ENCODE measurements around the gene NCKAP5.

NCKAP5 gene

GRCh38 chr2:132863961-132864360, 704.3 kb downstream of the NCKAP5 start:
- Mint-ChIP-seq H3K27ac (no peak overlapping the region), H3K36me3 (ENCODE audit: insufficient read depth) (no peaks in the 10 kb centered on the region), H3K9me3 (peaks cover 9 to 11% of the 10 kb centered on the region in 2 donors), H3K4me3 (no peak overlapping the region), H3K27me3 (no peaks in the 10 kb centered on the region), H3K4me1 (ENCODE audit: low read depth in 2 of 2) (no peaks in the 10 kb centered on the region)
- DNase-seq (no peak), ATAC-seq (replicated peaks) (no peak)

GRCh38 chr2:132860220-132860619, 708.0 kb downstream of the NCKAP5 start:
- ATAC-seq (replicated peaks) = no peak
- no peaks in the 10 kb centered on the region for H3K36me3 Mint-ChIP-seq (ENCODE audit: insufficient read depth)
- no peak overlapping the region for H3K4me3 Mint-ChIP-seq
- H3K27me3 Mint-ChIP-seq = no peaks in the 10 kb centered on the region
- no peaks in the 10 kb centered on the region for H3K4me1 Mint-ChIP-seq (ENCODE audit: low read depth in 2 of 2)
- no peak overlapping the region for H3K27ac Mint-ChIP-seq
- H3K9me3 Mint-ChIP-seq = peaks cover 9 to 11% of the 10 kb centered on the region in 2 donors
- DNase-seq = no peak

GRCh38 chr2:132859590-132859989, 708.7 kb downstream of the NCKAP5 start:
- ATAC-seq (replicated peaks) = no peak
- Mint-ChIP-seq H3K27ac (no peak overlapping the region), H3K4me1 (ENCODE audit: low read depth in 2 of 2) (no peaks in the 10 kb centered on the region), H3K4me3 (no peak overlapping the region), H3K9me3 (peaks cover 9 to 11% of the 10 kb centered on the region in 2 donors), H3K27me3 (no peaks in the 10 kb centered on the region), H3K36me3 (ENCODE audit: insufficient read depth) (no peaks in the 10 kb centered on the region)
- DNase-seq = no peak

GRCh38 chr2:132857319-132857718, 710.9 kb downstream of the NCKAP5 start:
- ATAC-seq (replicated peaks) (no peak), DNase-seq (no peak)
- peaks cover 9 to 14% of the 10 kb centered on the region in 2 donors for H3K9me3 Mint-ChIP-seq
- H3K27ac Mint-ChIP-seq = no peak overlapping the region
- no peaks in the 10 kb centered on the region for H3K27me3 Mint-ChIP-seq
- peaks cover 4% of the 10 kb centered on the region for H3K36me3 Mint-ChIP-seq (ENCODE audit: insufficient read depth)
- H3K4me1 Mint-ChIP-seq (ENCODE audit: low read depth in 2 of 2) = no peaks in the 10 kb centered on the region
- no peak overlapping the region for H3K4me3 Mint-ChIP-seq

GRCh38 chr2:132850688-132851087, 717.6 kb downstream of the NCKAP5 start:
- Mint-ChIP-seq H3K36me3 (ENCODE audit: insufficient read depth) (peaks cover 4% of the 10 kb centered on the region), H3K4me1 (ENCODE audit: low read depth in 2 of 2) (no peaks in the 10 kb centered on the region), H3K9me3 (peaks cover 4 to 5% of the 10 kb centered on the region in 2 donors), H3K27me3 (no peaks in the 10 kb centered on the region), H3K4me3 (no peak overlapping the region), H3K27ac (no peak overlapping the region)
- ATAC-seq (replicated peaks) (no peak), DNase-seq (no peak)

- H3K36me3 Mint-ChIP-seq (ENCODE audit: insufficient read depth) = peaks cover 1% of the 10 kb centered on the region
- DNase-seq (no peak), ATAC-seq (replicated peaks) (no peak)
Observed at GRCh38 chr2:132849118-132849517, 719.1 kb downstream of the NCKAP5 start.

GRCh38 chr2:132845339-132845738, 722.9 kb downstream of the NCKAP5 start:
- H3K36me3 Mint-ChIP-seq (ENCODE audit: insufficient read depth) = no peaks in the 10 kb centered on the region
- no peaks in the 10 kb centered on the region for H3K4me1 Mint-ChIP-seq (ENCODE audit: low read depth in 2 of 2)
- H3K9me3 Mint-ChIP-seq = peaks cover 0 to 2% of the 10 kb centered on the region in 2 donors
- H3K4me3 Mint-ChIP-seq = no peak overlapping the region
- ATAC-seq (replicated peaks) (no peak), DNase-seq (no peak)
- no peaks in the 10 kb centered on the region for H3K27me3 Mint-ChIP-seq
- no peak overlapping the region for H3K27ac Mint-ChIP-seq

More at GRCh38 chr2:132849118-132849517, 719.1 kb downstream of the NCKAP5 start:
- Mint-ChIP-seq H3K27ac (no peak overlapping the region), H3K4me3 (no peak overlapping the region), H3K4me1 (ENCODE audit: low read depth in 2 of 2) (no peaks in the 10 kb centered on the region), H3K9me3 (peaks cover 2 to 4% of the 10 kb centered on the region in 2 donors), H3K27me3 (no peaks in the 10 kb centered on the region)

GRCh38 chr2:132844585-132844984, 723.7 kb downstream of the NCKAP5 start:
- no peak for ATAC-seq (replicated peaks)
- Mint-ChIP-seq H3K4me1 (ENCODE audit: low read depth in 2 of 2) (no peaks in the 10 kb centered on the region), H3K9me3 (peaks cover 0 to 2% of the 10 kb centered on the region in 2 donors), H3K27me3 (no peaks in the 10 kb centered on the region), H3K27ac (no peak overlapping the region), H3K36me3 (ENCODE audit: insufficient read depth) (no peaks in the 10 kb centered on the region), H3K4me3 (no peak overlapping the region)
- no peak for DNase-seq

- peaks cover 7 to 19% of the 10 kb centered on the region in 2 donors for H3K9me3 Mint-ChIP-seq
- ATAC-seq (replicated peaks) (no peak), DNase-seq (no peak)
- no peaks in the 10 kb centered on the region for H3K36me3 Mint-ChIP-seq (ENCODE audit: insufficient read depth)
- no peak overlapping the region for H3K4me3 Mint-ChIP-seq
- H3K4me1 Mint-ChIP-seq (ENCODE audit: low read depth in 2 of 2) = no peaks in the 10 kb centered on the region
- no peaks in the 10 kb centered on the region for H3K27me3 Mint-ChIP-seq
- H3K27ac Mint-ChIP-seq = no peak overlapping the region
Observed at GRCh38 chr2:132837769-132838168, 730.5 kb downstream of the NCKAP5 start.

GRCh38 chr2:132830321-132830827, 737.9 kb downstream of the NCKAP5 start:
- H3K4me1 Mint-ChIP-seq (ENCODE audit: low read depth in 2 of 2) = no peaks in the 10 kb centered on the region
- DNase-seq = no peak
- H3K27me3 Mint-ChIP-seq = no peaks in the 10 kb centered on the region
- ATAC-seq (replicated peaks) = no peak
- no peaks in the 10 kb centered on the region for H3K36me3 Mint-ChIP-seq (ENCODE audit: insufficient read depth)
- H3K9me3 Mint-ChIP-seq = peaks cover 2 to 7% of the 10 kb centered on the region in 2 donors
- no peak overlapping the region for H3K27ac Mint-ChIP-seq
- no peak overlapping the region for H3K4me3 Mint-ChIP-seq

GRCh38 chr2:132825601-132826000, 742.7 kb downstream of the NCKAP5 start:
- Mint-ChIP-seq H3K9me3 (peaks cover 0 to 9% of the 10 kb centered on the region in 2 donors), H3K4me1 (ENCODE audit: low read depth in 2 of 2) (no peaks in the 10 kb centered on the region), H3K27me3 (no peaks in the 10 kb centered on the region), H3K36me3 (ENCODE audit: insufficient read depth) (no peaks in the 10 kb centered on the region), H3K4me3 (no peak overlapping the region), H3K27ac (no peak overlapping the region)
- DNase-seq = no peak
- ATAC-seq (replicated peaks) = no peak

GRCh38 chr2:132824716-132825115, 743.5 kb downstream of the NCKAP5 start:
- Mint-ChIP-seq H3K4me3 (no peak overlapping the region), H3K9me3 (peaks cover 0 to 9% of the 10 kb centered on the region in 2 donors), H3K4me1 (ENCODE audit: low read depth in 2 of 2) (no peaks in the 10 kb centered on the region), H3K27me3 (no peaks in the 10 kb centered on the region), H3K27ac (no peak overlapping the region), H3K36me3 (ENCODE audit: insufficient read depth) (no peaks in the 10 kb centered on the region)
- DNase-seq (no peak), ATAC-seq (replicated peaks) (no peak)

GRCh38 chr2:132816234-132816633, 752.0 kb downstream of the NCKAP5 start:
- ATAC-seq (replicated peaks) = no peak
- H3K27ac Mint-ChIP-seq = no peak overlapping the region
- no peaks in the 10 kb centered on the region for H3K4me1 Mint-ChIP-seq (ENCODE audit: low read depth in 2 of 2)
- DNase-seq = no peak
- no peaks in the 10 kb centered on the region for H3K27me3 Mint-ChIP-seq
- H3K9me3 Mint-ChIP-seq = peaks cover 2 to 7% of the 10 kb centered on the region in 2 donors
- no peaks in the 10 kb centered on the region for H3K36me3 Mint-ChIP-seq (ENCODE audit: insufficient read depth)
- H3K4me3 Mint-ChIP-seq = no peak overlapping the region

GRCh38 chr2:132815516-132815915, 752.7 kb downstream of the NCKAP5 start:
- no peaks in the 10 kb centered on the region for H3K27me3 Mint-ChIP-seq
- H3K36me3 Mint-ChIP-seq (ENCODE audit: insufficient read depth) = no peaks in the 10 kb centered on the region
- no peaks in the 10 kb centered on the region for H3K4me1 Mint-ChIP-seq (ENCODE audit: low read depth in 2 of 2)
- ATAC-seq (replicated peaks) (no peak), DNase-seq (no peak)
- peaks cover 2 to 7% of the 10 kb centered on the region in 2 donors for H3K9me3 Mint-ChIP-seq
- H3K4me3 Mint-ChIP-seq = no peak overlapping the region
- H3K27ac Mint-ChIP-seq = no peak overlapping the region

GRCh38 chr2:132814651-132815050, 753.6 kb downstream of the NCKAP5 start:
- Mint-ChIP-seq H3K27me3 (no peaks in the 10 kb centered on the region), H3K4me3 (no peak overlapping the region), H3K4me1 (ENCODE audit: low read depth in 2 of 2) (no peaks in the 10 kb centered on the region), H3K27ac (no peak overlapping the region), H3K9me3 (peaks cover 2 to 7% of the 10 kb centered on the region in 2 donors), H3K36me3 (ENCODE audit: insufficient read depth) (no peaks in the 10 kb centered on the region)
- ATAC-seq (replicated peaks) (no peak), DNase-seq (no peak)
